Esophagus mucosa (tissue), 1 donor: Measurements from ENCODE around the gene ACTL7B. TPM values are rescaled to one million over a fixed set of nuclear protein-coding genes. Genes with fewer than 3 reads are reported as not detected.

Source experiments
- total RNA-seq: library from RNA; stranded (reverse); gene quantifications from one replicate; pipeline ENCODE4 v1.2.4, GENCODE V29; 2023
- donor health status: DM: yes; HTN: yes; CAD: no.

The ACTL7B gene
- total RNA-seq, 1 donor from 2014 or later, result not detected

Other genes starting within 250 kb of the ACTL7B start
- not detected for gene ACTL7A, start 6.3 kb upstream of the ACTL7B start, total RNA-seq
- gene ELP1, start 78.1 kb upstream of the ACTL7B start, total RNA-seq, result 14.1 TPM
- 15.0 TPM for gene ABITRAM, start 78.4 kb upstream of the ACTL7B start, total RNA-seq
- gene CTNNAL1, start 157.5 kb upstream of the ACTL7B start, total RNA-seq, result 8.8 TPM